A549 (cell line): ENCODE measurements around the gene USP17L13.
"Not testable (repeated sequence)": the region's sequence is repeated elsewhere in the genome, so short reads cannot be mapped to it uniquely, and the experiment has no call there.

Source experiments
- CEBPB ChIP-seq, 2 experiments: fragments of >200 bp in 1 of 2; sonication (Bioruptor Twin) in 1 of 2; formaldehyde crosslinking in 1 of 2; IDR thresholded peaks; 2 replicates each; pipeline ENCODE4 v1.6.1; 2012 to 2016
- EP300 ChIP-seq, 2 experiments: fragments of >200 bp; sonication (Bioruptor Twin); formaldehyde crosslinking; IDR thresholded peaks; 2 replicates in 1 of 2; 3 replicates in 1 of 2; pipeline ENCODE4 v1.6.1; 2016 to 2017
- HMGXB4 ChIP-seq: fragments of 250-450 bp; sonication (Bioruptor Pico); IDR thresholded peaks from 2 replicates; pipeline ENCODE4 v1.5.0; 2021; ENCODE audit warnings: mild to moderate bottlenecking, moderate library complexity, borderline replicate concordance
- JUN ChIP-seq, 2 experiments: fragments of >200 bp; sonication (Bioruptor Twin); formaldehyde crosslinking; IDR thresholded peaks; 2 replicates in 1 of 2; 3 replicates in 1 of 2; pipeline ENCODE4 v1.6.1; 2016 to 2017
- NR3C1 ChIP-seq: fragments of >200 bp; sonication (Bioruptor Twin); formaldehyde crosslinking; IDR thresholded peaks from 3 replicates; pipeline ENCODE4 v1.6.1; 2017
- TP53 ChIP-seq: fragments of 250-450 bp; sonication (Bioruptor Pico); IDR thresholded peaks from 2 replicates; pipeline ENCODE4 v1.5.0; 2021; ENCODE audit warnings: mild to moderate bottlenecking, moderate library complexity
- TF ChIP-seq, protein P1 (sequence below): fragments of >200 bp; sonication (Bioruptor Twin); formaldehyde crosslinking; IDR thresholded peaks from 3 replicates; pipeline ENCODE4 v1.5.1; 2016
- TF ChIP-seq, protein P2 (sequence below): fragments of 200-600 bp; sonication (generic); IDR thresholded peaks from 2 replicates; pipeline ENCODE4 v1.6.1; 2016; ENCODE audit warnings: antibody characterized with exemption, mild to moderate bottlenecking, moderate library complexity

DNA sequence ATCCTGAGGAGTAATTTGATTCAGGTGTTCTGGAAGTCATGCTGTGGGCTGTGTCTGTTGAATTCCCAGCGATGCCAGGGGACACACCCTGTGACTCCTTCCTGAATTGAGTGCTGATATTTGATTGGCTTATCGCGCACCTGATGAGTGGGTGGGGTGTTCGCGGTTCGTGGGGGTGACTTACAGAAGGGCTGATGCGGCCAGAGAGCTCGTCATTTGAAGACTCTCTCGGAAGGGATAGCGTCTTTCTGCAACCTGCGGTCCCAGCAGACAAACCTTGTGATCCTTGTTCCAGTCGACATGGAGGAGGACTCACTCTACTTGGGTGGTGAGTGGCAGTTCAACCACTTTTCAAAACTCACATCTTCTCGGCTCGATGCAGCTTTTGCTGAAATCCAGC lies at the start of gene USP17L13:
- TF ChIP-seq, protein P1, sequence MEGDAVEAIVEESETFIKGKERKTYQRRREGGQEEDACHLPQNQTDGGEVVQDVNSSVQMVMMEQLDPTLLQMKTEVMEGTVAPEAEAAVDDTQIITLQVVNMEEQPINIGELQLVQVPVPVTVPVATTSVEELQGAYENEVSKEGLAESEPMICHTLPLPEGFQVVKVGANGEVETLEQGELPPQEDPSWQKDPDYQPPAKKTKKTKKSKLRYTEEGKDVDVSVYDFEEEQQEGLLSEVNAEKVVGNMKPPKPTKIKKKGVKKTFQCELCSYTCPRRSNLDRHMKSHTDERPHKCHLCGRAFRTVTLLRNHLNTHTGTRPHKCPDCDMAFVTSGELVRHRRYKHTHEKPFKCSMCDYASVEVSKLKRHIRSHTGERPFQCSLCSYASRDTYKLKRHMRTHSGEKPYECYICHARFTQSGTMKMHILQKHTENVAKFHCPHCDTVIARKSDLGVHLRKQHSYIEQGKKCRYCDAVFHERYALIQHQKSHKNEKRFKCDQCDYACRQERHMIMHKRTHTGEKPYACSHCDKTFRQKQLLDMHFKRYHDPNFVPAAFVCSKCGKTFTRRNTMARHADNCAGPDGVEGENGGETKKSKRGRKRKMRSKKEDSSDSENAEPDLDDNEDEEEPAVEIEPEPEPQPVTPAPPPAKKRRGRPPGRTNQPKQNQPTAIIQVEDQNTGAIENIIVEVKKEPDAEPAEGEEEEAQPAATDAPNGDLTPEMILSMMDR = not testable (repeated sequence)
- TF ChIP-seq JUN (IDR thresholded peaks at IDR 0.05); CEBPB (IDR thresholded peaks at IDR 0.05); EP300 (IDR thresholded peaks at IDR 0.05); TP53 (CRISPR knock-in tag); NR3C1; HMGXB4 (CRISPR knock-in tag): not testable (repeated sequence)
- TF ChIP-seq, protein P2, sequence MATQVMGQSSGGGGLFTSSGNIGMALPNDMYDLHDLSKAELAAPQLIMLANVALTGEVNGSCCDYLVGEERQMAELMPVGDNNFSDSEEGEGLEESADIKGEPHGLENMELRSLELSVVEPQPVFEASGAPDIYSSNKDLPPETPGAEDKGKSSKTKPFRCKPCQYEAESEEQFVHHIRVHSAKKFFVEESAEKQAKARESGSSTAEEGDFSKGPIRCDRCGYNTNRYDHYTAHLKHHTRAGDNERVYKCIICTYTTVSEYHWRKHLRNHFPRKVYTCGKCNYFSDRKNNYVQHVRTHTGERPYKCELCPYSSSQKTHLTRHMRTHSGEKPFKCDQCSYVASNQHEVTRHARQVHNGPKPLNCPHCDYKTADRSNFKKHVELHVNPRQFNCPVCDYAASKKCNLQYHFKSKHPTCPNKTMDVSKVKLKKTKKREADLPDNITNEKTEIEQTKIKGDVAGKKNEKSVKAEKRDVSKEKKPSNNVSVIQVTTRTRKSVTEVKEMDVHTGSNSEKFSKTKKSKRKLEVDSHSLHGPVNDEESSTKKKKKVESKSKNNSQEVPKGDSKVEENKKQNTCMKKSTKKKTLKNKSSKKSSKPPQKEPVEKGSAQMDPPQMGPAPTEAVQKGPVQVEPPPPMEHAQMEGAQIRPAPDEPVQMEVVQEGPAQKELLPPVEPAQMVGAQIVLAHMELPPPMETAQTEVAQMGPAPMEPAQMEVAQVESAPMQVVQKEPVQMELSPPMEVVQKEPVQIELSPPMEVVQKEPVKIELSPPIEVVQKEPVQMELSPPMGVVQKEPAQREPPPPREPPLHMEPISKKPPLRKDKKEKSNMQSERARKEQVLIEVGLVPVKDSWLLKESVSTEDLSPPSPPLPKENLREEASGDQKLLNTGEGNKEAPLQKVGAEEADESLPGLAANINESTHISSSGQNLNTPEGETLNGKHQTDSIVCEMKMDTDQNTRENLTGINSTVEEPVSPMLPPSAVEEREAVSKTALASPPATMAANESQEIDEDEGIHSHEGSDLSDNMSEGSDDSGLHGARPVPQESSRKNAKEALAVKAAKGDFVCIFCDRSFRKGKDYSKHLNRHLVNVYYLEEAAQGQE = not testable (repeated sequence)
